GM18502 (cell line): ENCODE data around the gene FGF14.
"Not testable (repeated sequence)": the region's sequence is repeated elsewhere in the genome, so short reads cannot be mapped to it uniquely, and the experiment has no call there.

Experiments used
- ATAC-seq: cut with Tn5 transposase; IDR thresholded peaks from one replicate; pipeline ENCODE4 v1.9.1; 2021; ENCODE audit warnings: mild to moderate bottlenecking; ENCODE audit not compliant: unreplicated experiment, poor library complexity

The FGF14 gene

GRCh38 chr13:101903890-101904289, 498.0 kb downstream of the FGF14 start:
- no peak for ATAC-seq

GRCh38 chr13:101898676-101899075, 503.2 kb downstream of the FGF14 start:
- ATAC-seq = no peak

- no peak for ATAC-seq
Measured at GRCh38 chr13:101896541-101896940, 505.3 kb downstream of the FGF14 start.

- ATAC-seq = no peak
Measured at GRCh38 chr13:101893021-101893420, 508.8 kb downstream of the FGF14 start.

- no peak for ATAC-seq
Measured at GRCh38 chr13:101892296-101892695, 509.6 kb downstream of the FGF14 start.

- no peak for ATAC-seq
Measured at GRCh38 chr13:101881593-101881992, 520.3 kb downstream of the FGF14 start.

GRCh38 chr13:101880581-101880980, 521.3 kb downstream of the FGF14 start:
- peak; percentile 74 for ATAC-seq

GRCh38 chr13:101876951-101877350, 524.9 kb downstream of the FGF14 start:
- ATAC-seq = no peak

GRCh38 chr13:101875717-101876393, 526.0 kb downstream of the FGF14 start:
- ATAC-seq = no peak

- no peak for ATAC-seq
Measured at GRCh38 chr13:101875091-101875490, 526.8 kb downstream of the FGF14 start.

GRCh38 chr13:101869553-101869952, 532.3 kb downstream of the FGF14 start:
- peak; percentile 89 for ATAC-seq

GRCh38 chr13:101868585-101869469, 533.0 kb downstream of the FGF14 start:
- ATAC-seq = no peak

- ATAC-seq = no peak
Measured at GRCh38 chr13:101866889-101867581, 534.8 kb downstream of the FGF14 start.

- no peak for ATAC-seq
Measured at GRCh38 chr13:101858860-101859259, 543.0 kb downstream of the FGF14 start.

- no peak for ATAC-seq
Measured at GRCh38 chr13:101846701-101847100, 555.1 kb downstream of the FGF14 start.

- no peak for ATAC-seq
Measured at GRCh38 chr13:101846249-101846648, 555.6 kb downstream of the FGF14 start.

GRCh38 chr13:101845245-101846020, 556.4 kb downstream of the FGF14 start:
- ATAC-seq = no peak

GRCh38 chr13:101841698-101842097, 560.1 kb downstream of the FGF14 start:
- no peak for ATAC-seq

- no peak for ATAC-seq
Measured at GRCh38 chr13:101838323-101838722, 563.5 kb downstream of the FGF14 start.

GRCh38 chr13:101837778-101838177, 564.1 kb downstream of the FGF14 start:
- not testable (repeated sequence) for ATAC-seq
